Uterus (tissue), 2 donors: ENCODE results near the gene KCNG2.

Experiments
- POLR2A ChIP-seq, 2 donors: fragments of 450-650 bp; IDR thresholded peaks; one replicate each; pipeline ENCODE4 v1.6.1; 2016; ENCODE audit warnings: antibody characterized with exemption in 2 of 2, mild to moderate bottlenecking in 1 of 2, moderate library complexity in 1 of 2
- TF ChIP-seq, protein P1 (sequence below), 4 experiments: fragments of 200-600 bp in 2 of 4; fragments of 450-650 bp in 2 of 4; sonication (generic) in 2 of 4; IDR thresholded peaks; one replicate each; pipeline ENCODE4 v1.5.1; 2016 to 2019; ENCODE audit warnings: antibody characterized with exemption in 4 of 4, mild to moderate bottlenecking in 2 of 4, moderate library complexity in 1 of 4

GRCh38 chr18:79911344-79912270 lies 113.9 kb downstream of the KCNG2 start:
- TF ChIP-seq, protein P1, sequence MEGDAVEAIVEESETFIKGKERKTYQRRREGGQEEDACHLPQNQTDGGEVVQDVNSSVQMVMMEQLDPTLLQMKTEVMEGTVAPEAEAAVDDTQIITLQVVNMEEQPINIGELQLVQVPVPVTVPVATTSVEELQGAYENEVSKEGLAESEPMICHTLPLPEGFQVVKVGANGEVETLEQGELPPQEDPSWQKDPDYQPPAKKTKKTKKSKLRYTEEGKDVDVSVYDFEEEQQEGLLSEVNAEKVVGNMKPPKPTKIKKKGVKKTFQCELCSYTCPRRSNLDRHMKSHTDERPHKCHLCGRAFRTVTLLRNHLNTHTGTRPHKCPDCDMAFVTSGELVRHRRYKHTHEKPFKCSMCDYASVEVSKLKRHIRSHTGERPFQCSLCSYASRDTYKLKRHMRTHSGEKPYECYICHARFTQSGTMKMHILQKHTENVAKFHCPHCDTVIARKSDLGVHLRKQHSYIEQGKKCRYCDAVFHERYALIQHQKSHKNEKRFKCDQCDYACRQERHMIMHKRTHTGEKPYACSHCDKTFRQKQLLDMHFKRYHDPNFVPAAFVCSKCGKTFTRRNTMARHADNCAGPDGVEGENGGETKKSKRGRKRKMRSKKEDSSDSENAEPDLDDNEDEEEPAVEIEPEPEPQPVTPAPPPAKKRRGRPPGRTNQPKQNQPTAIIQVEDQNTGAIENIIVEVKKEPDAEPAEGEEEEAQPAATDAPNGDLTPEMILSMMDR (IDR thresholded peaks at IDR 0.05), result no peak
- no peak for TF ChIP-seq POLR2A (IDR thresholded peaks at IDR 0.05)
